OCI-LY1 (cell line): Measurements from ENCODE around the gene PIK3R5.

Experiments used
- H2AFZ ChIP-seq: fragments of 200-600 bp; sonication (generic), shearing (Covaris generic); 2 replicates; pipeline ENCODE4 v1.6.0; 2014; ENCODE audit warnings: antibody characterized with exemption, mild to moderate bottlenecking, low read length
- H3F3A ChIP-seq: fragments of 200-600 bp; sonication (generic), shearing (Covaris generic); 2 replicates; pipeline ENCODE4 v1.6.0; 2014; ENCODE audit warnings: mild to moderate bottlenecking, antibody characterized with exemption, low read length, moderate library complexity; ENCODE audit not compliant: insufficient read depth
- H3K27ac ChIP-seq: fragments of 200-600 bp; sonication (generic); 2 replicates; pipeline ENCODE4 v1.5.1; 2014; ENCODE audit warnings: low read length, mixed run types, mild to moderate bottlenecking, low read depth; ENCODE audit not compliant: poor library complexity, severe bottlenecking
- H3K27me3 ChIP-seq: fragments of 200-600 bp; sonication (generic); 2 replicates; pipeline ENCODE4 v1.6.0; 2014; ENCODE audit warnings: antibody characterized with exemption, mild to moderate bottlenecking, low read length, moderate library complexity; ENCODE audit not compliant: insufficient read depth
- H3K36me3 ChIP-seq: fragments of 200-600 bp; sonication (generic); 2 replicates; pipeline ENCODE4 v1.6.1; 2014; ENCODE audit warnings: mild to moderate bottlenecking, antibody characterized with exemption, low read length, moderate library complexity, mixed read lengths; ENCODE audit not compliant: insufficient read depth
- H3K4me1 ChIP-seq: fragments of 200-600 bp; sonication (generic); 2 replicates; pipeline ENCODE4 v1.5.1; 2014; ENCODE audit warnings: mild to moderate bottlenecking, low read length, moderate library complexity; ENCODE audit not compliant: insufficient read depth, severe bottlenecking
- H3K4me2 ChIP-seq: fragments of 200-600 bp; sonication (generic), shearing (Covaris generic); 2 replicates; pipeline ENCODE4 v1.6.1; 2014; ENCODE audit warnings: low read length
- H3K4me3 ChIP-seq: fragments of 200-600 bp; sonication (generic); 2 replicates; pipeline ENCODE4 v1.5.1; 2014; ENCODE audit warnings: low read length, low read depth, mild to moderate bottlenecking, mixed read lengths; ENCODE audit not compliant: poor library complexity, severe bottlenecking
- H3K79me2 ChIP-seq: fragments of 200-600 bp; shearing (Covaris generic); 2 replicates; pipeline ENCODE4 v1.6.1; 2016; ENCODE audit warnings: mixed run types, low read length, mixed read lengths; ENCODE audit not compliant: insufficient read depth
- H3K9ac ChIP-seq: fragments of 200-600 bp; sonication (generic), shearing (Covaris generic); 2 replicates; pipeline ENCODE4 v1.6.1; 2014; ENCODE audit warnings: mild to moderate bottlenecking, low read length, mixed read lengths
- H3K9me2 ChIP-seq: fragments of 200-600 bp; sonication (generic), shearing (Covaris generic); 2 replicates; pipeline ENCODE4 v1.6.1; 2014; ENCODE audit warnings: low read depth, mild to moderate bottlenecking, low read length, mixed read lengths
- H3K9me3 ChIP-seq: fragments of 200-600 bp; shearing (Covaris generic); 2 replicates; pipeline ENCODE4 v1.6.1; 2014; ENCODE audit warnings: low read length, mixed read lengths
- H4K20me1 ChIP-seq: fragments of 200-600 bp; sonication (generic), shearing (Covaris generic); 2 replicates; pipeline ENCODE4 v1.6.0; 2016; ENCODE audit warnings: mild to moderate bottlenecking, low read length; ENCODE audit not compliant: insufficient read depth
- CTCF ChIP-seq: fragments of 200-600 bp; sonication (generic), shearing (Covaris generic); IDR thresholded peaks from 2 replicates; pipeline ENCODE4 v1.5.1; 2017; ENCODE audit warnings: mild to moderate bottlenecking, antibody characterized with exemption, low read length, moderate library complexity, mixed read lengths
- EZH2 ChIP-seq: fragments of 200-600 bp; sonication (generic), shearing (Covaris generic); IDR thresholded peaks from 2 replicates; pipeline ENCODE4 v1.8.0; 2017; ENCODE audit warnings: borderline replicate concordance, mixed run types, mild to moderate bottlenecking, antibody characterized with exemption, low read length, moderate library complexity, mixed read lengths

Gene PIK3R5

GRCh38 chr17:8872036-8872704, 93.3 kb downstream of the PIK3R5 start:
- H3K4me1 ChIP-seq, result no peaks in the 10 kb centered on the region
- no peak overlapping the region for H3K4me3 ChIP-seq
- no peaks in the 10 kb centered on the region for H3F3A ChIP-seq
- no peaks in the 10 kb centered on the region for H3K36me3 ChIP-seq
- no peaks in the 10 kb centered on the region; the same call in 1 of the 2 replicates for H3K27me3 ChIP-seq
- H3K9me3 ChIP-seq, result no peaks in the 10 kb centered on the region
- no peak overlapping the region for H3K4me2 ChIP-seq
- H3K27ac ChIP-seq, result no peak overlapping the region
- H4K20me1 ChIP-seq, result no peaks in the 10 kb centered on the region
- H2AFZ ChIP-seq, result no peak overlapping the region
- H3K9me2 ChIP-seq, result no peaks in the 10 kb centered on the region
- TF ChIP-seq CTCF (no peak), EZH2 (no peak)
- no peaks in the 10 kb centered on the region for H3K79me2 ChIP-seq
- H3K9ac ChIP-seq, result no peak overlapping the region

- Histone ChIP-seq H3F3A (no peaks in the 10 kb centered on the region), H3K9me2 (no peaks in the 10 kb centered on the region), H3K9ac (no peak overlapping the region), H3K27me3 (no peaks in the 10 kb centered on the region; the same call in 1 of the 2 replicates), H3K4me3 (no peak overlapping the region), H2AFZ (no peak overlapping the region), H4K20me1 (no peaks in the 10 kb centered on the region), H3K4me2 (no peak overlapping the region), H3K9me3 (no peaks in the 10 kb centered on the region), H3K36me3 (no peaks in the 10 kb centered on the region), H3K4me1 (no peaks in the 10 kb centered on the region), H3K27ac (no peak overlapping the region), H3K79me2 (no peaks in the 10 kb centered on the region)
- no peak for TF ChIP-seq CTCF
- no peak for TF ChIP-seq EZH2
Observed at GRCh38 chr17:8871081-8871581, 94.4 kb downstream of the PIK3R5 start.

DNA sequence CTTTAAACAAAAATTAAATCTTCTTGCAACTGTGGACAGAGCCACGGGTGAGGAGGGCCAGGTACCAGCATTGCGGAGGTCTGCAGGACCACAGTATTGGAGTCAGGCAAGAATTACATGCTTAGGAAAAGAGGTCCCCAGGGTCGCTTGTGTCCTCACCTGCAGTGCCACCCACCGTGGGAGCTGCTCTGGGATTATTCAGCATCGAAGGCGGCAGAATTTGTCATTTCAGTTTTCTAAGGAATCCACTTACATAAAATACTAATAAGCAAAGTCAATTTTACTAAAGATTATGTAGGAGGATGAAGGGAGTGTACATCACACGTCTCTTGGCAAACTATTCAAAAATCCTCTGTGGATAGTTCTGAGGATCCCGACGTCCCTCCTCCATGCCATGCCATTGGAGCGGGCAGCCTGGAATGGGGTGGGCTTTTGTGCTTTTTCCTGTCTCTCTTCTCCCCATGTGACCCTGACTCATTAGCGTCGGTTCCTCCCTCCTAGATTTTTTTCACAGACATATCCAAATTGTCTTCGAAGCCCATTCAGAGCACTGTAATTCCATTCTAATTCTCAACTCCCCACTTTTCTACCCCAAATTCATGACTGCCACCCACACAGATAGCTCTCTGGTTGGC, 95.0 kb downstream of the PIK3R5 start:
- Histone ChIP-seq H2AFZ (no peak overlapping the region), H3K9ac (no peak overlapping the region), H3K4me2 (no peak overlapping the region), H3K4me1 (no peaks in the 10 kb centered on the region), H3K9me3 (no peaks in the 10 kb centered on the region), H3F3A (no peaks in the 10 kb centered on the region), H4K20me1 (no peaks in the 10 kb centered on the region), H3K9me2 (no peaks in the 10 kb centered on the region), H3K27ac (no peak overlapping the region), H3K79me2 (no peaks in the 10 kb centered on the region), H3K36me3 (no peaks in the 10 kb centered on the region), H3K4me3 (no peak overlapping the region), H3K27me3 (no peaks in the 10 kb centered on the region; the same call in 1 of the 2 replicates)
- TF ChIP-seq CTCF, result no peak
- TF ChIP-seq EZH2, result no peak
